Left renal cortex interstitium (tissue), 4 donors: ENCODE data around the gene PLSCR4. TPM values are rescaled to one million over a fixed set of nuclear protein-coding genes. Genes with fewer than 3 reads are reported as not detected.
"Not testable (repeated sequence)": the region's sequence is repeated elsewhere in the genome, so short reads cannot be mapped to it uniquely, and the experiment has no call there.

Source experiments
- DNase-seq, 4 donors: peaks; one replicate each; pipeline ENCODE4 v3.0.0-alpha.2; 2013; ENCODE audit warnings: low read depth in 4 of 4, low spot score in 2 of 4, missing footprints in 1 of 4
- polyA plus RNA-seq, 4 donors: library from polyadenylated mRNA; unstranded; fragments of 120-200 nt; gene quantifications; one replicate each; pipeline ENCODE4 v1.2.1, GENCODE V29; 2013; ENCODE audit not compliant: insufficient read length in 4 of 4

Gene PLSCR4, protein sequence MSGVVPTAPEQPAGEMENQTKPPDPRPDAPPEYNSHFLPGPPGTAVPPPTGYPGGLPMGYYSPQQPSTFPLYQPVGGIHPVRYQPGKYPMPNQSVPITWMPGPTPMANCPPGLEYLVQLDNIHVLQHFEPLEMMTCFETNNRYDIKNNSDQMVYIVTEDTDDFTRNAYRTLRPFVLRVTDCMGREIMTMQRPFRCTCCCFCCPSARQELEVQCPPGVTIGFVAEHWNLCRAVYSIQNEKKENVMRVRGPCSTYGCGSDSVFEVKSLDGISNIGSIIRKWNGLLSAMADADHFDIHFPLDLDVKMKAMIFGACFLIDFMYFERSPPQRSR
- polyA plus RNA-seq = 10 to 100 TPM; 18.0 to 20.0 (median 18.1) TPM

DNA sequence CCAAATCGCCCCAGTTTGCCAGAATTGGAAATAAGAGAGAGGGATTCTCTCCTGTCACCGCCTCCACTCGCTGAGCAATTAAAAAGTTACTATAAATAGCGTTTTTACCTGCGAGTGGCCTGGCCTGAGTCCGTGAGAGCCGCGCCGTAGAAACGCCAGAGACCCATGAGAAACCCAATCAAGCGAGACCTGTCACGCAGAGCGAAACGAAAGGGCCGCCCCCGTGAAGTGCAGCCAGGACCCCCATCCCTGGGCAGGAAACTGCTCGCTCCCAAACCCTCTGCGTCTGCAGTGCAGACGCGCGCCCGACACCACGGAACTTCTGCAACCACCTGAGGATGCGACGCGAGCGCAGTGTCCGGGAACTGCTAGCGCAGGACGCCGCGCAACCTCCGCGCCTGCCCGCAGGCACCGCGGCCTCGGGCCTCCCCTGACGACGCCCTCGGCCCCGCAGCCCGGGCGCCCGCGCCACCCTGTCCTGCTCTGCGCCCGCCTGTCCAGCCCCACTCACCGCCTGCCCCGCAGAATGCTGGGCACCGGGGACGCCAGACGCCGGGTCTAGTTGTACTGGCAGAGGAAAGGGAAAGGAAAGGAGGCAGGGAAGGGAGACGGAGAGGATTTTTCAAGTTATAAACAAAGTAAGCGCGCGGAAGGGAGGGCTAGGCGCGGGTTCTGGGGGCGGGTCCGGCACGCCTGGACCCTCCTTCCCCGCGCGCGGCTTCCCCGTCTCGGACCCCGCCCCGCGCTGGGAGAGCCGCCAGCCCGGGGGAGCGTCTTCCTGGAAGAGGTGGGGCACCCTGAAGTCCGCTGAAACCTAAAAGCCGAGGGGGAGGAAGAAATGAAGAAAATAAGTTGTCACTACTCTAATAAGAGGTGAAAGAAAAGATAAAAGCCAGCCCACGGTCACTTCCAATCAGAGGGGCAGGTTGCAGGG, at the start of gene PLSCR4:
TSS of gene PLSCR4 (minus strand) at position 657 of the 934 bp plus-strand sequence. CDS start 29,034 bp downstream, outside the sequence.
- DNase-seq = peak; percentile 50 to 55 (median 50)

DNA sequence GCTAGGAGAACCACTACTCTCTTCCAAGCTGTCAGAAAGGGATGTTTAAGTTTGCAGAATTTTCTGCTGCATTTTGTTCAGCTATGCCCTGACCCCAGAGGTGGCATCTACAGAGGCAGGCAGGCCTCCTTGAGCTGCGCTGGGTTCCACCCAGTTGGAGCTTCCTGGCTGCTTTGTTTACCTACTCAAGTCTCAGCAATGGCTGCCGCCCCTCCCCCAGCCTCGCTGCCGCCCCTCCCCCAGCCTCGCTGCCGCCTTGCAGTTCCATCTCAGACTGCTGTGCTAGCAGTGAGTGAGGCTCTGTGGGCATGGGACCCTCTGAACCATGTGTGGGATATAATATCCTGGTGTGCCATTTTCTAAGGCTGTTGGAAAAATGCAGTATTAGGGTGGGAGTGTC, 42.5 kb upstream of the PLSCR4 start:
- not testable (repeated sequence) for DNase-seq

DNA sequence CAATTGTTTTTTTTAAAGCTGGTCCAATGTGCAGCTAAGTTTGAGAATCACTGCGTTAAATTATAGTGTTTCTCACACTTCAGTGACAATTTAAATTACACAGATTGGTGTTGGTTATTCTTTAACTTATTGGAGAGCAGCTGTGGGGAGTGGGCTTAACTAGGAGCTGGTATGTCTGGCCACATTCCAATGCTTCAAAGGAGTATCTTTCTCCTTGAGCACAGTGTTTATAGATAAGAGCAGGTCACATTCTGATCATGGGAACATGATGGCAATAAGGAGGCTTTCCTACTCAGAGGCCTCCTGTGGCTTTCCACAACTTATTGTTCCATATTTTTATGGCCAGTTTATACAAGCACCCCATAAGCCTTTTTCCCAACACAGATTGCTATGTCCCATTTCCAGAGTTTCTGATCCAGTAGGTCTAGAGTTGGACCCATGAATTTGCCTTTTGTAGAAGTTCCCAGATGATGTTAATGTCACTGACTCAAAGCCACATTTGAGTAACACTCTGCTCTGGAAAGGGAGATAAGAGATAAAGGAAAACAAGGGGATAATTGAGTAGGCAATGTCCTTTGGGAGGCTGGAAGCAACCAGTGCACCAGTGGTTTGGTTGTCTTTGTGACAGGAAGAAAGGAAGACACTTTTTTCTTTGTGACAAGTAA, 33.0 kb upstream of the PLSCR4 start:
- DNase-seq = no peak

DNA sequence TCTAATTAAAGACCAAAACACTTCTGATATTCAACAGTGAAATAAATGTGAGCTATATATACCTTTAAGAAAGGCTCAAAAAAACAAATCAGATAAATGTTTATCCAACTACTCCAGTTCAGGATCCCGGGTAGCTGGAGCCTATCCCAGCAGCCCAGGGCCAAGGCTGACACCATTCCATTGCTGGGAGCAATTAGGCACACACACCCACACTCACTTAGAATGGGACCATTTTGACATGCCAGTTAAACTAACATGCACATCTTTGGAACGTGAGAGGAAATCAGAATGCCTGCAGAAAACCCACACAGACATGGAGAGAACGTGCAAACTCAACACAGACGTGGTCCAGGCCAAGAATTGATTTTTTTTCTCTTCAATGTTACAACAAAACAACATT, 30.0 kb upstream of the PLSCR4 start:
- DNase-seq = no peak

DNA sequence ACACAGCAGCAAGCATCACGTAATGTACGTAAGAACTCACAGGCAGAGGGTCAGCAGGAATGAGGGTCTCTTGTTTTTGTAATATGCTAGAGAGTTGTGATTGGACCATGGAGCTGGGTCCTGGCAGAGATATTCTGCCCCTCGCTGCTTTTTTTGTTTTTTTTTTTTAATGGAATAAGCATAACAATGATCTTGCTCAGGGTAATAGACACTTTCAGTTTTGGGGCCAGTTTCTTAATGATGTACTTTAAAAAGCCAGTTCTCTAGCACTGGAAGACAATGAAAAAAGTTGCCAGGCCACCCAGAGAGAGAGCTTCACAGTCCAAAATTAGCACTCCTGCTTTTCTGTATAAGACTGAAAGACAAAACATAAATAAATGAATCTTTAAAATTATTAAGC, 29.0 kb upstream of the PLSCR4 start:
- no peak for DNase-seq

DNA sequence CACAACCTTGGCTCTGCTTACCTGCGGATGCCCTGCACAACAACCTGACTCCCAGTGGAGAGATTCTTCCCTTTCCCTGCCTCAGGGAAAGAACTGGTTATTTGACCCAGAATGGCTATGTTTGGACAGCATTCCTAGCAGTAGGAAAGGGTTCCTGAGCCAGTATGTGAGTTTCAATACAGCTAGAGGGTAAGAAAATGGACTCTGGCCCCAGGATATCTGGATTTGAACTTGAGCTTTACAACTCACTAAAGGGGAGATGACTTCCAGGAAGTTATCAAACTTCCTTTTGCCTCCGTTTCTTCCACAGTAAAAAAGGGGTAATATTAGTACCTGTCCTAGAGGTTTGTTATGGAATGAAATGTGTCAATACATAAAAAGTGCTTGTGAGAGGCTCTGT, 28.1 kb upstream of the PLSCR4 start:
- DNase-seq = no peak

DNA sequence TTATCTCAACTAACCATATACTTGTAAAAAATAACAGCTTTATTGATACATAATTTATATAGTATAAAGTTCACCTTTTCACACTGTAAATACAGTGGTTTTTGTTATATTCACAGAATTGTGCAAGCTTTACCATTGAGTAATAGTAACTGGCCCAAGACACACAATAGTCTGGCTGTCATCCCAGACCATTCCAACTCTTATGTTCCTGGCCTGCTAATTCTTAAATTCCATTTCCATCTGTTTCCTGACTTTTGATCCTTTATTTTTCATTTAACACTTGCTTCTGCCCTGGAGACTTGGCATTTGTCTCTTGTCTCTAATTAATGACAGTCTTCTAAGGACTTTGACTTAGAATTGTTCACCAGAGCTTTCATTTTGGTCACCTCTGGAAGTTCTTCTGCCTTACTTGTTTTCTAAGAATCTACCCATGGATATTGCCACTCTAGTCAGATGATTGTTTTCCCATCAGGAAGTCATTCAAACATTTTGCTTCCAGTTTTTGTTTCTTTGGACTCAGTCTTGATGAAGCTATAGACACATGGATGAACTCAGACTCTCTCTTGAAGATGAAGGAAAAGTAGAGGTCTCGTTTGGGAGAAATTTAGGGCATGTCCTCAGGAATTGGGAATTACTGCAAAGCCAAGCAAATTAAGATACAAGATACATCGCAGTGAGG, 27.2 kb upstream of the PLSCR4 start:
- DNase-seq = peak in 3 of 4 donors; percentile 18 to 26 (median 24)

DNA sequence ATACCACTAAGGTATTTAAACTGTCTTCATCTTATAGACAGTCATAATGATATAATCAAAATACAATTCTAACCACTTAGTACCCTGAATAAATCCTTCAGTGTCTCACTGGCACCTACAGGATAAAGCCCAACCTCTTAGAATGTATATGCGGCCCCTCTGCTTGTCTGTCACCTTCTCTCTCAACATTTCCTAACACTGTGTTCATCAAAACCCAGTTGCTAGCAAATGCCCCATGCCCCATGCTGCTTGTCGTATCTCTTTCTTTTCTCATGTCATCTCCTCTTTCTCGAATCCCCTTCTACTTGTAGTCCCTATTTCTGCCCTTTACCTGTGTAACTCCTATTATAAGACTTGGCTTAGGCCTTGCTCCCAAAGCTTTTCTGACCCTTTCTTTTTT, 24.6 kb upstream of the PLSCR4 start:
- no peak for DNase-seq

DNA sequence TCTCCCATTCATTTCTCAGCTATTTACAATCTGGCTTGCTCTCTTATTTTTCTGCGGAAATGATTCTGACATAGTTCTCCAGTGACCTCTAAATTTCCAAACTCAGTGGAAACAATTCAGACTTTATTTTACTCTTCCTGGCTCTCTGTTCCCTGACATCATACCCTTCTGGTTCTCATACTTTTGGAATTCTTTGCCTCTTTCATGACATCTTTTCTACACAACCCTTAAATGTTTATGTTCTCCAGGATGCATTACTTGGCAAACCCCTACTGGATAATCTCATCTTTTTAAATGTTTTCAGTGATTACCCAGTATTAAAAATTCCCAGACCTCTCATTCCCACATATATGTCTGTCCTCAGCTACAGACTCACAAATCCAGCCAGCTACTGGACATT, 23.9 kb upstream of the PLSCR4 start:
- no peak for DNase-seq

DNA sequence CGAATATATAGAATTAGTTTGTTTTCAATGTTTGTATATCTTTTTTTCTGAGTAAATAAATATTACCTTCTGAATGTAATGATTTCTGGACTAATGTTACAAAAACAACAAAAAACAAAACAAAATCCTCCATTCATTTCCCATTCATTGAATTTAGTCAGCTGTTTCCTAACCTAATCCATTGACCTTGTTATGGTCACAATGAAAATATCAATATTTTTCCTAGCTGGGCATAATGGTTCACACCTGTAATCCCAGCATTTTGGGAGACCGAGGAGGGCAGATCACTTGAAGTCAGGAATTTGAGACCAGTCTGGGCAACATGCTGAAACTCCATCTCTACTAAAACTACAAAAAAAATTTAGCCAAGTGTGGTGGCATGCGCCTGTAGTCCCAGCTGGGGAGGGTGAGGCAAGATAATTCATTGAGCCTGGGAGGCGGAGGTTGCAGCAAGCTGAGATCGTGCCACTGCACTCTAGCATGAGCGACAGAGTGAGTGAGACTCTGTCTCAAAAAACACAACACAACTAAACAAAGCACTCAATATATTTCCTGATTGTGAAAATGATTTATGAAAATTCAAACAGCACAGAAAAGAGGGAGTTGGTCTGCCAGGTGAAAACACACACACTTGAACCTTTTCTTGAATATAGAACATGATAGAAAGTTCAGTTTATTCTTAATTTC, 23.0 kb upstream of the PLSCR4 start:
- no peak for DNase-seq

DNA sequence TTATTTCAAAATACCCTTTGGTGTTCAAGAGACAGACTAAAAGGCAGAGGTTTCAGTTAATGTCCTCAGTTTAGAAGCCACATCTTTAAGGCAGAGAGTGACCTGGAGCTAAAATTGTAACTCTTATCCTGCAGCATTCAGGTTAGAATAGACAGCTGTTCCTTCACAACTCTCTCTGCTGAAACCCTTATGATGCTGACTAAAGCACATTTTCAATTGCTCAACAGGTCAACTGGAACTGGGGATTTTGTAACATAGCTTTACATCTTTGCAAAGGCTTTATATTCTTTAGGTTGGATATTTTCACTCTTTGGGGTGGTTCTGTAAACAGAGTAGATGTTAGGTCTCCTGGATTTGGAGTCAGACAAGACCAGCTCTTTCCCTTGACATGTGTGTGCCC, 20.3 kb upstream of the PLSCR4 start:
- DNase-seq = no peak

DNA sequence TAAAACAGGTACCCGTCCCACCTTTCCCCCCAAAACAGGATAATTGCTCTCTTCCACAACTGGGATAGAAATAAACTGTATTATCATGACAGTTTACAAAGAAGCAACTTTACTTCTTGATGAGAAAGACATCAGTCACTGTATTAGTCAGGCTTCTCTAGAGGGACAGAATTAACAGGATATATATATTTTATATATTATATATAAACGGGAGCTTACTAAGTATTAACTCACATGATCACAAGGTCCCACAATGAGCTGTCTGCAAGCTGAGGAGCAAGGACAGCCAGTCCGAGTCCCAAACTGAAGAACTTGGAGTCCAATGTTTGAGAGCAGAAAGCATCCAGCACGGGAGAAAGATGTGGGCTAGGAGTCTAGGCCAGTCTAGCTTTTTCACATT, 18.4 kb upstream of the PLSCR4 start:
- no peak for DNase-seq

DNA sequence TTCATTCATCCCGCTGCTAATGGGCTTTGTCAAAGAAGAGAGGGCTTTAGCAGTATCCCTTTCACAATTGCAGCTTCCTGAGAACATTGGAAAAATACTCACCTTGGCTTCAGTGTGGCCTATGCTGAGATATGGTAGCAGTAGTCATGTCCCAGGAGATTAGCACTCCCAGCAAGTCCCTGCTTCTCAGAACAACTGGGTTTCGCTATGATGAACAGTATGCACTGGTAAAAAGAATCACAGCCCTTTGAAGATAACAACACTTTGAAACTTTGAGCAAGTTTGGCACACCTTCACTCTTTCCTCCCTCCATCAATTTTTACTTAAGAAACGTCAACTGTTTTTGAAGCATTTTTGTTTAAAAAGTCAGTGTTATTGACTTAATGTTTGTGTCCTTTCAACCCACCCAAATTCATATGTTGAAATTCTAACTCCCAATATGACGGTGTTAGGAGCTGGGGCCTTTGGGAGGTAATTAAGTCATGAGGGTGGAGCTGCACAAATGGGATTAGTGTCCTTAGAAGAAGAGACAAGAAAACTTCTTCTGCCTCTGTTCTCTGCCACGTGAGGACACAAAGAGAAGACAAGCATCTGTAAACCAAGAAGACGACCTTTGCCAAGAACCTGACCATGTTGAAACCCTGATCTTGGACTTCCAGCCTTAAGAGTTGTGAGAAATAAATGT, 17.8 kb upstream of the PLSCR4 start:
- DNase-seq = no peak

DNA sequence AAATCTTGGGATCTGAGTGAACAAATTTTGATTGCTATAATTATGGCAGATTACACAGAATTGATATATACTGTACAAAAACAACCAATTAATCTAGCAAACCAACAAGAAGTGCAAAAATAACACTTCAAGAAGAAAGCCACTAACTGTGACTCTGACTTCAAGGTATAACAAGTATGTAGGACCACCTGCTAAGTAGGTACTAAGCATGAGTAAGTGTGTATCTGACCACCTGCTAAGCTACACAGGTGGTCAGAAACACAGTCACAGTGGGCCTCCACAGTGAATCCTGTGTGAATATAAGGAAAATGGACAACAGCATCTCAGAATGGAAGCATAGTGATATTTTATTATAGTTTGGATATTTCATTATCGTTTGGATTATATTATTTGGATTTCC, 14.8 kb upstream of the PLSCR4 start:
- DNase-seq = no peak

DNA sequence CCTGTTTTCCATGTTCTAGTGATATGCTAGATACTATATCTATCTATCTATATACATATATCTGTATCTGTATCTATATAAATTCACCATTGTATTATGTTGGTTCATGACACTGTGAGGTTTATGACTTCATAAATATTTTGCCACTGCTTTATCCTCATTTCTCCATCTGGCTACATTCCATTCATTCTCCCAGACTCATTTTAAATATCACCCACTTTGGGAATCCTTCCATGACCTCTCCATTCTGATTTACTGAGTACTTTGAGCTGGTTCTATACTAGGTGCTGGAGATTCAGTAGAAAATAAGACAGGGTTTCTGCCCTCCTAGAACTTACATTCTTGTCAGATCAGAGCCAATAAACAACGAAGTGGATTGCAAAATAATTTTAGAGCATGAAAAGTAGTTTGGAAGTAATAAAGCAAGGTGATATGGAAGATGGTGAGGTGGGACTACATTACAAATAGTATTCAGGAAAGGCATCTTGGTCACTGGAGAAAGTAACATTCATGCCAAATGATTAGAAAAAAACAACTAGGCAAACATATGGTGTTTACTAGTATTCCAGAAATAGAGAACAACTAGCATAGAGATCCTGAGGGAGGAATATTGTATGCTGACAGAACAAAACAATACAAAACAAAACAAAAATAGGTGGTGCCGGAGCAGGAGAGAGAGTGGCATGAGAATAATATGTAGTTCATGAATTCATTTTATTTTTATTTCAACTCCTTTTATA, 11.6 kb upstream of the PLSCR4 start:
- DNase-seq = no peak

DNA sequence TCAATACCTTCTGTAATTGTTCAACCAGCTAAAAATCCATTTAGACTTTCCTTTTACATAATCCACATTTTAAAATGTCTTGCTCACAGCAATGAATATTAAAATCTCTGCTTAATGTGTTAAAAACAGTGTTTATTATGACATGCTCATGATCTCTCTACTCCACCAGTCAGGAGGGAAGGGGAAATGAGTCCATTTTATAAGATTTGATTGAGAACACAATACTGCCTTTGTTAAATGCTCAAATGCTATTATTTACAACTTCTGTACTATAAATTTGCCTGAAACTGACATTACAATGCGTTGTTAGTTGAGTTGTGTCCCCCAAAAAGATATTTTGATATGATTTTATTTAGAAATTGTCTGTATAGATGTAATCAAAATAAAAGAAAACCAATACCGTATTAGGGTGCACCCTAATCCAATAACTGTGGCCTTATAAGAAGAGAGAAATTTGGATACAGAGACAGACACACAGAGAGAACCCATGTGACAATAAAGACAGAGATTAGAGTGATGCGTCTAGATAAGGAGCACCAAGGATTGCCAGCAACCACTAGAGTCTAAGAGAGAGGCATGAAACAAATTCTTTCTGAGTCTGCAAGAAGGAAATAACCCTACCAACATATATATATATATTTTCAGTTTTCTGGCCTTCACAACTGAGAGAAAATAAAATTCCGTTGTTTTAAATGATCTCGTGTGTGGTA, 9.1 kb upstream of the PLSCR4 start:
- no peak for DNase-seq

DNA sequence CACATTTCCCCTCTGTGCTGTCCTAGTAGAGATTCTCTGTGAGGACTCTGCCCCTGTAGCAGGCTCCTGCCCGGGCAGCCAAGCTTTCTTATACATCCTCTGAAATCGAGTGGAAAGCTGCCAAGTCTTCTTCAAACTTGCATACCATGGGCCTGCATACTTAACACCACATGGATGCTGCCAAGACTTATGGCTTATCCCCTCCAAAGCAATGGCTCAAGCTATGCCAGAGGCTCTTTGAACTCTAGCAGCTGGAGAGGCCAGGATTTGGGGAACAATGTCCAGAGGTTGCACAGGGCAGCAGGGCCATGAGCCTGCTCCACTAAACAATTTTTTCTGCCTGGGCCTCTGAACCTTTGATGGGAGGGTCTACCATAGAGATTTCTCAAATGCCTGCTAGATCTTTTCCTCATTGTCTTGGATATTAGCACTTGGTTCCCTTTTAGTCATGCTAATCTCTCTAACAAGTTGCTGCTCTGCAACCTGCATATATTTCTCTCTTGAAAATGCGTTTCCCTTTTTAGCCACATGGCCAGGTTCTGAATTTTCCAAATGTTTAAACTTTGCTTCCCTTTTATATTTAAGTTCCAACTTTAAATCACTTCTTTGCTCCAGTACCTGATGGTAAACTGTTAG, 6.1 kb upstream of the PLSCR4 start:
- DNase-seq = no peak

DNA sequence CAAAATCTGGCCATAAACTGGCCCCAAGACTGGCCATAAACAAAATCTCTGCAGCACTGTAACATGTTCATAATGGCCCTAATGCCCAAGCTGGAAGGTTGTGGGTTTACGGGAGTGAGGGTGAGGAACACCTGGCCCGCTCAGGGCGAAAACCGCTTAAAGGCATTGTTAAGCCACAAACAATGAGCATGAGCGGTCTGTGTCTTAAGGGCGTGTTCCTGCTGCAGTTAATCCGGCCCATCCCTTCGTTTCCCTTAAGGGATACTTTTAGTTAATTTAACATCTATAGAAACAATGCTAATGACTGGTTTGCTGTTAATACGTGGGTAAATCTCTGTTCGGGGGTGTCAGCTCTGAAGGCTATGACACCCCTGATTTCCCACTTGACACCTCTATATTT, 1.5 kb upstream of the PLSCR4 start:
- not testable (repeated sequence) for DNase-seq
